ENCODE results near the gene ANKH.

The ANKH gene

DNA sequence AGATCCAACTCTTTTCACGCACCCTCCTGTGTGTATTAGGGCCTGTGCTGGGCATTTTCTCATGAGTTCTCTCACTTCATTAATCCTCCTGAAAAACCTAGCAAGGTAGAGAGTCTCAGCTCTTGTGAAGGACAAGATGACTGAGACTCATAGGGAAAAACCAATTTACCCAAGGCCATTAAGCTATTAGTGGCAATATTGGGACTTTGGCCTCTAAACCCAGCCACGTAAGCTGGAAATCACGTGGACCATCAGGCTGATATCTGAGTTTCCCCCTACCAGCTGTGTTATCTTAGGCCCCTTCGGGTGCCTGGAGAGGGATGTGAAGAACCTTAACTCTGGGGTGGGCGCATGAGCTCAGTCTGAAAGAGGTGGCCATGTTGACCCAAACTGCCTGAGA is 80.7 kb downstream of the ANKH start:
- Histone ChIP-seq H4K20me1 (ENCODE audit: insufficient read depth, low read length, poor library complexity, severe bottlenecking) (no peaks in the 10 kb centered on the region), H3K9me3 (ENCODE audit: insufficient read depth, low read depth, low read length) (no peaks in the 10 kb centered on the region), H2AFZ (ENCODE audit: low read length) (no peak overlapping the region), H3K27me3 (ENCODE audit: insufficient read depth, low read length, poor library complexity, severe bottlenecking) (no peaks in the 10 kb centered on the region), H3K9ac (ENCODE audit: low read depth, low read length, poor library complexity, severe bottlenecking) (no peak overlapping the region), H3K4me3 (ENCODE audit: low read length, poor library complexity, severe bottlenecking) (no peak overlapping the region), H3F3A (ENCODE audit: low read depth) (no peaks in the 10 kb centered on the region; the same call in 1 of the 2 replicates), H3K4me2 (ENCODE audit: low read depth, low read length, poor library complexity, severe bottlenecking) (no peak overlapping the region), H3K4me1 (ENCODE audit: insufficient read depth, low read length, poor library complexity, severe bottlenecking) (no peaks in the 10 kb centered on the region), H3K36me3 (ENCODE audit: insufficient read depth, low read length) (no peaks in the 10 kb centered on the region), H3K79me2 (ENCODE audit: insufficient read depth, low read length) (no peaks in the 10 kb centered on the region), H3K9me2 (replicated peaks; ENCODE audit: low read depth, low read length) (no peaks in the 10 kb centered on the region)
- TF ChIP-seq CTCF (conservative IDR thresholded peaks at IDR 0.05; ENCODE audit: low read length) (no peak), EZH2phosphoT487 (IDR thresholded peaks at IDR 0.05; ENCODE audit: borderline replicate concordance) (no peak)

- H3K79me2 ChIP-seq (ENCODE audit: insufficient read depth, low read length): peaks cover 2% of the 10 kb centered on the region; the same call in 1 of the 2 replicates
- no peaks in the 10 kb centered on the region; the same call in 1 of the 2 replicates for H3F3A ChIP-seq (ENCODE audit: low read depth)
- no peak overlapping the region for H3K4me2 ChIP-seq (ENCODE audit: low read depth, low read length, poor library complexity, severe bottlenecking)
- no peaks in the 10 kb centered on the region for H3K36me3 ChIP-seq (ENCODE audit: insufficient read depth, low read length)
- no peak overlapping the region for H3K4me3 ChIP-seq (ENCODE audit: low read length, poor library complexity, severe bottlenecking)
- H3K9ac ChIP-seq (ENCODE audit: low read depth, low read length, poor library complexity, severe bottlenecking): no peak overlapping the region
- no peaks in the 10 kb centered on the region for H3K27me3 ChIP-seq (ENCODE audit: insufficient read depth, low read length, poor library complexity, severe bottlenecking)
- H3K9me3 ChIP-seq (ENCODE audit: insufficient read depth, low read depth, low read length): no peaks in the 10 kb centered on the region
- H3K9me2 ChIP-seq (replicated peaks; ENCODE audit: low read depth, low read length): no peaks in the 10 kb centered on the region
- no peak overlapping the region for H2AFZ ChIP-seq (ENCODE audit: low read length)
- no peaks in the 10 kb centered on the region for H4K20me1 ChIP-seq (ENCODE audit: insufficient read depth, low read length, poor library complexity, severe bottlenecking)
- TF ChIP-seq CTCF (conservative IDR thresholded peaks at IDR 0.05; ENCODE audit: low read length): no peak
- TF ChIP-seq EZH2phosphoT487 (IDR thresholded peaks at IDR 0.05; ENCODE audit: borderline replicate concordance): no peak
- no peaks in the 10 kb centered on the region for H3K4me1 ChIP-seq (ENCODE audit: insufficient read depth, low read length, poor library complexity, severe bottlenecking)
Measured at GRCh38 chr5:14790220-14790619, 81.4 kb downstream of the ANKH start.

- Histone ChIP-seq H3K4me3 (ENCODE audit: low read length, poor library complexity, severe bottlenecking) (no peak overlapping the region), H4K20me1 (ENCODE audit: insufficient read depth, low read length, poor library complexity, severe bottlenecking) (no peaks in the 10 kb centered on the region), H2AFZ (ENCODE audit: low read length) (no peak overlapping the region), H3K4me1 (ENCODE audit: insufficient read depth, low read length, poor library complexity, severe bottlenecking) (no peaks in the 10 kb centered on the region), H3K9me2 (replicated peaks; ENCODE audit: low read depth, low read length) (no peaks in the 10 kb centered on the region), H3K27me3 (ENCODE audit: insufficient read depth, low read length, poor library complexity, severe bottlenecking) (no peaks in the 10 kb centered on the region), H3K4me2 (ENCODE audit: low read depth, low read length, poor library complexity, severe bottlenecking) (no peak overlapping the region), H3F3A (ENCODE audit: low read depth) (no peaks in the 10 kb centered on the region; the same call in 1 of the 2 replicates), H3K36me3 (ENCODE audit: insufficient read depth, low read length) (no peaks in the 10 kb centered on the region), H3K79me2 (ENCODE audit: insufficient read depth, low read length) (peaks cover 10% of the 10 kb centered on the region; the same call in 1 of the 2 replicates), H3K9me3 (ENCODE audit: insufficient read depth, low read depth, low read length) (0 out of 2 replicates have a peak, but pooled peaks cover 3% of the 10 kb centered on the region), H3K9ac (ENCODE audit: low read depth, low read length, poor library complexity, severe bottlenecking) (no peak overlapping the region)
- TF ChIP-seq CTCF (conservative IDR thresholded peaks at IDR 0.05; ENCODE audit: low read length) (no peak), EZH2phosphoT487 (IDR thresholded peaks at IDR 0.05; ENCODE audit: borderline replicate concordance) (no peak)
Measured at GRCh38 chr5:14787801-14788579, 83.6 kb downstream of the ANKH start.
